ENCODE results near the gene HSPA14. TPM values are rescaled to one million over a fixed set of nuclear protein-coding genes. Genes with fewer than 3 reads are reported as not detected.

The HSPA14 gene
- total RNA-seq, 1 experiment from 2014 or later, result 30.1 TPM

GRCh38 chr10:14916600-14916999, 78.5 kb downstream of the HSPA14 start:
- CTCF ChIA-PET, result no interaction called here
- TF ChIP-seq, protein P1, sequence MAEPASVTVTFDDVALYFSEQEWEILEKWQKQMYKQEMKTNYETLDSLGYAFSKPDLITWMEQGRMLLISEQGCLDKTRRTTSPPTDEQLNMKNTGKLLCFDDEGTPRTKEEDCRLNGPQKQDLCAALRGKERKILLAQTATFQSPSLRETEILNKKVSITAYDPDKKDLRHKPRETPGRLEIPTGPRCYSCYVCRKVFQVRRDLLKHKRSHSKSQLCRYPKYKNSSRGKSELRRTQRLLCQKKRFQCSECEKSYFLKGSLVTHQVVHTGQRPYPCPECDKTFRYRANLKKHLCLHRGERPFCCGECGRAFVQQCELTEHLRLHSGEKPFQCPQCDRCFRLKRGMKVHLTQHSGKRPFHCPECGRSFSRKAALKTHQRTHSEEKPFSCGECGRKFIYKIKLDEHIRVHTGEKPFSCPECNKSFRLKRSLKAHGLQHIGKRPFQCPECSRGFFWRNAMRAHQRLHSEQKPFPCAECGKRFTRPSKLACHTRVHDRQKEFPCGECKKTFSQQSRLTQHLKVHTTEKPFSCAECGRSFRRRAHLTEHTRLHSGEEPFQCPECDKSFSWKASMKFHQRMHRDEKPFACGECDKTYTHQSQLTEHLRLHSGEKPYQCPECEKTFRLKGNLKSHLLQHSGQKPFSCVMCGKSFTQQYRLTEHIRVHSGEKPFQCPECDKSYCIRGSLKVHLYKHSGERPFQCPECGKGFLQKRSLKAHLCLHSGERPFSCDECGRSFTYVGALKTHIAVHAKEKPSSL (CRISPR knock-in tag; conservative IDR thresholded peaks at IDR 0.05), result no peak
- Mint-ChIP-seq H3K36me3 (peaks cover 84% of the 10 kb centered on the region), H3K4me3 (no peak overlapping the region), H3K9me3 (peaks cover 59% of the 10 kb centered on the region), H3K27ac (no peak overlapping the region), H3K27me3 (ENCODE audit: low read depth) (no peaks in the 10 kb centered on the region), H3K4me1 (peaks cover under 1% of the 10 kb centered on the region; the same call in 1 of the 2 replicates)
- POLR2A ChIA-PET, result no interaction called here
- ATAC-seq (no peak), DNase-seq (ENCODE audit: low spot score) (no peak)

GRCh38 chr10:14917827-14918226, 79.7 kb downstream of the HSPA14 start:
- H3K36me3 Mint-ChIP-seq, result peaks cover 83% of the 10 kb centered on the region
- DNase-seq (ENCODE audit: low spot score) (no peak), ATAC-seq (no peak)
- ChIA-PET POLR2A (no interaction called here), CTCF (no interaction called here)
- no peak overlapping the region for H3K27ac Mint-ChIP-seq
- TF ChIP-seq, protein P2, sequence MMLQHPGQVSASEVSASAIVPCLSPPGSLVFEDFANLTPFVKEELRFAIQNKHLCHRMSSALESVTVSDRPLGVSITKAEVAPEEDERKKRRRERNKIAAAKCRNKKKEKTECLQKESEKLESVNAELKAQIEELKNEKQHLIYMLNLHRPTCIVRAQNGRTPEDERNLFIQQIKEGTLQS (CRISPR knock-in tag; conservative IDR thresholded peaks at IDR 0.05), result no peak
- TF ChIP-seq, protein P3, sequence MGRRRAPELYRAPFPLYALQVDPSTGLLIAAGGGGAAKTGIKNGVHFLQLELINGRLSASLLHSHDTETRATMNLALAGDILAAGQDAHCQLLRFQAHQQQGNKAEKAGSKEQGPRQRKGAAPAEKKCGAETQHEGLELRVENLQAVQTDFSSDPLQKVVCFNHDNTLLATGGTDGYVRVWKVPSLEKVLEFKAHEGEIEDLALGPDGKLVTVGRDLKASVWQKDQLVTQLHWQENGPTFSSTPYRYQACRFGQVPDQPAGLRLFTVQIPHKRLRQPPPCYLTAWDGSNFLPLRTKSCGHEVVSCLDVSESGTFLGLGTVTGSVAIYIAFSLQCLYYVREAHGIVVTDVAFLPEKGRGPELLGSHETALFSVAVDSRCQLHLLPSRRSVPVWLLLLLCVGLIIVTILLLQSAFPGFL (CRISPR knock-in tag; IDR thresholded peaks at IDR 0.05; ENCODE audit: borderline replicate concordance), result no peak
- TF ChIP-seq JAZF1 (CRISPR knock-in tag; IDR thresholded peaks at IDR 0.05) (no peak), ETV6 (CRISPR knock-in tag; IDR thresholded peaks at IDR 0.05) (no peak), FOXK1 (CRISPR knock-in tag; IDR thresholded peaks at IDR 0.05) (no peak), SMAD3 (CRISPR knock-in tag; IDR thresholded peaks at IDR 0.05; ENCODE audit: borderline replicate concordance) (no peak), GABPB1 (CRISPR knock-in tag; IDR thresholded peaks at IDR 0.05) (no peak), ZNF423 (CRISPR knock-in tag; IDR thresholded peaks at IDR 0.05) (no peak), MXD4 (CRISPR knock-in tag; IDR thresholded peaks at IDR 0.05; ENCODE audit: borderline replicate concordance) (no peak), TEAD4 (CRISPR knock-in tag; IDR thresholded peaks at IDR 0.05) (no peak), CREM (CRISPR knock-in tag; IDR thresholded peaks at IDR 0.05) (no peak), CTCF (IDR thresholded peaks at IDR 0.05) (no peak), RELA (CRISPR knock-in tag; IDR thresholded peaks at IDR 0.05; ENCODE audit: borderline replicate concordance) (no peak), HMGA2 (CRISPR knock-in tag; IDR thresholded peaks at IDR 0.05) (no peak), MLX (CRISPR knock-in tag; IDR thresholded peaks at IDR 0.05) (no peak)
- TF ChIP-seq, protein P4, sequence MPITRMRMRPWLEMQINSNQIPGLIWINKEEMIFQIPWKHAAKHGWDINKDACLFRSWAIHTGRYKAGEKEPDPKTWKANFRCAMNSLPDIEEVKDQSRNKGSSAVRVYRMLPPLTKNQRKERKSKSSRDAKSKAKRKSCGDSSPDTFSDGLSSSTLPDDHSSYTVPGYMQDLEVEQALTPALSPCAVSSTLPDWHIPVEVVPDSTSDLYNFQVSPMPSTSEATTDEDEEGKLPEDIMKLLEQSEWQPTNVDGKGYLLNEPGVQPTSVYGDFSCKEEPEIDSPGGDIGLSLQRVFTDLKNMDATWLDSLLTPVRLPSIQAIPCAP (CRISPR knock-in tag; IDR thresholded peaks at IDR 0.05), result no peak
- TF ChIP-seq, protein P5, sequence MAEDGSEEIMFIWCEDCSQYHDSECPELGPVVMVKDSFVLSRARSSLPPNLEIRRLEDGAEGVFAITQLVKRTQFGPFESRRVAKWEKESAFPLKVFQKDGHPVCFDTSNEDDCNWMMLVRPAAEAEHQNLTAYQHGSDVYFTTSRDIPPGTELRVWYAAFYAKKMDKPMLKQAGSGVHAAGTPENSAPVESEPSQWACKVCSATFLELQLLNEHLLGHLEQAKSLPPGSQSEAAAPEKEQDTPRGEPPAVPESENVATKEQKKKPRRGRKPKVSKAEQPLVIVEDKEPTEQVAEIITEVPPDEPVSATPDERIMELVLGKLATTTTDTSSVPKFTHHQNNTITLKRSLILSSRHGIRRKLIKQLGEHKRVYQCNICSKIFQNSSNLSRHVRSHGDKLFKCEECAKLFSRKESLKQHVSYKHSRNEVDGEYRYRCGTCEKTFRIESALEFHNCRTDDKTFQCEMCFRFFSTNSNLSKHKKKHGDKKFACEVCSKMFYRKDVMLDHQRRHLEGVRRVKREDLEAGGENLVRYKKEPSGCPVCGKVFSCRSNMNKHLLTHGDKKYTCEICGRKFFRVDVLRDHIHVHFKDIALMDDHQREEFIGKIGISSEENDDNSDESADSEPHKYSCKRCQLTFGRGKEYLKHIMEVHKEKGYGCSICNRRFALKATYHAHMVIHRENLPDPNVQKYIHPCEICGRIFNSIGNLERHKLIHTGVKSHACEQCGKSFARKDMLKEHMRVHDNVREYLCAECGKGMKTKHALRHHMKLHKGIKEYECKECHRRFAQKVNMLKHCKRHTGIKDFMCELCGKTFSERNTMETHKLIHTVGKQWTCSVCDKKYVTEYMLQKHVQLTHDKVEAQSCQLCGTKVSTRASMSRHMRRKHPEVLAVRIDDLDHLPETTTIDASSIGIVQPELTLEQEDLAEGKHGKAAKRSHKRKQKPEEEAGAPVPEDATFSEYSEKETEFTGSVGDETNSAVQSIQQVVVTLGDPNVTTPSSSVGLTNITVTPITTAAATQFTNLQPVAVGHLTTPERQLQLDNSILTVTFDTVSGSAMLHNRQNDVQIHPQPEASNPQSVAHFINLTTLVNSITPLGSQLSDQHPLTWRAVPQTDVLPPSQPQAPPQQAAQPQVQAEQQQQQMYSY (CRISPR knock-in tag; IDR thresholded peaks at IDR 0.05), result no peak
- TF ChIP-seq, protein P6, sequence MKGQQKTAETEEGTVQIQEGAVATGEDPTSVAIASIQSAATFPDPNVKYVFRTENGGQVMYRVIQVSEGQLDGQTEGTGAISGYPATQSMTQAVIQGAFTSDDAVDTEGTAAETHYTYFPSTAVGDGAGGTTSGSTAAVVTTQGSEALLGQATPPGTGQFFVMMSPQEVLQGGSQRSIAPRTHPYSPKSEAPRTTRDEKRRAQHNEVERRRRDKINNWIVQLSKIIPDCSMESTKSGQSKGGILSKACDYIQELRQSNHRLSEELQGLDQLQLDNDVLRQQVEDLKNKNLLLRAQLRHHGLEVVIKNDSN (CRISPR knock-in tag; IDR thresholded peaks at IDR 0.05), result no peak
- TF ChIP-seq, protein P1 (CRISPR knock-in tag; conservative IDR thresholded peaks at IDR 0.05), result no peak
- H3K27me3 Mint-ChIP-seq (ENCODE audit: low read depth), result no peaks in the 10 kb centered on the region
- no peak overlapping the region for H3K4me3 Mint-ChIP-seq
- H3K9me3 Mint-ChIP-seq, result peaks cover 51% of the 10 kb centered on the region
- no peaks in the 10 kb centered on the region for H3K4me1 Mint-ChIP-seq

Measured in WTC11 (cell line).